ENCODE results near the gene ZNF22.

Gene ZNF22

GRCh38 chr10:44959247-44960087 is 41.3 kb upstream of the ZNF22 start, which contains the start of gene RASSF4:
Gene RASSF4, plus strand, starts transcription at chr10:44959802. Its CDS starts 10,401 bp downstream, at chr10:44970203.
- Histone ChIP-seq H3K4me1 (ENCODE audit: control insufficient read depth, insufficient read depth, low read length) (peaks cover 26% of the 10 kb centered on the region), H3K9ac (ENCODE audit: low read depth, low read length) (peak within 1 kb of the TSS; percentile 85), H3K36me3 (ENCODE audit: control insufficient read depth, insufficient read depth, low read length) (no peaks in the 10 kb centered on the region), H3K27ac (ENCODE audit: low read depth, low read length) (peak within 1 kb of the TSS; percentile 77), H3K9me3 (ENCODE audit: control insufficient read depth, insufficient read depth, low read length) (no peaks in the 10 kb centered on the region), H3K27me3 (ENCODE audit: control insufficient read depth, insufficient read depth, low read length) (peaks cover 9% of the 10 kb centered on the region; the same call in 1 of the 2 replicates), H3K4me3 (ENCODE audit: low read depth, low read length) (peak within 1 kb of the TSS; percentile 90)

GRCh38 chr10:44960088-44960460 is 40.6 kb upstream of the ZNF22 start:
- H3K9ac ChIP-seq (ENCODE audit: low read depth, low read length) = no peak overlapping the region
- H3K4me1 ChIP-seq (ENCODE audit: control insufficient read depth, insufficient read depth, low read length) = peaks cover 32% of the 10 kb centered on the region
- H3K4me3 ChIP-seq (ENCODE audit: low read depth, low read length) = peak overlapping the region; percentile 70
- no peak overlapping the region for H3K27ac ChIP-seq (ENCODE audit: low read depth, low read length)
- no peaks in the 10 kb centered on the region for H3K36me3 ChIP-seq (ENCODE audit: control insufficient read depth, insufficient read depth, low read length)
- peaks cover 9% of the 10 kb centered on the region; the same call in 1 of the 2 replicates for H3K27me3 ChIP-seq (ENCODE audit: control insufficient read depth, insufficient read depth, low read length)
- no peaks in the 10 kb centered on the region for H3K9me3 ChIP-seq (ENCODE audit: control insufficient read depth, insufficient read depth, low read length)

GRCh38 chr10:44960482-44961229 is 40.1 kb upstream of the ZNF22 start:
- H3K36me3 ChIP-seq (ENCODE audit: control insufficient read depth, insufficient read depth, low read length) = no peaks in the 10 kb centered on the region
- H3K4me3 ChIP-seq (ENCODE audit: low read depth, low read length) = peak overlapping the region; percentile 70; the same call in 1 of the 2 replicates
- H3K27me3 ChIP-seq (ENCODE audit: control insufficient read depth, insufficient read depth, low read length) = peaks cover 9% of the 10 kb centered on the region; the same call in 1 of the 2 replicates
- H3K27ac ChIP-seq (ENCODE audit: low read depth, low read length) = no peak overlapping the region
- H3K9ac ChIP-seq (ENCODE audit: low read depth, low read length) = no peak overlapping the region
- no peaks in the 10 kb centered on the region for H3K9me3 ChIP-seq (ENCODE audit: control insufficient read depth, insufficient read depth, low read length)
- H3K4me1 ChIP-seq (ENCODE audit: control insufficient read depth, insufficient read depth, low read length) = peaks cover 36% of the 10 kb centered on the region

- Histone ChIP-seq H3K27me3 (ENCODE audit: control insufficient read depth, insufficient read depth, low read length) (peaks cover 9% of the 10 kb centered on the region; the same call in 1 of the 2 replicates), H3K4me3 (ENCODE audit: low read depth, low read length) (no peak overlapping the region), H3K27ac (ENCODE audit: low read depth, low read length) (no peak overlapping the region), H3K36me3 (ENCODE audit: control insufficient read depth, insufficient read depth, low read length) (no peaks in the 10 kb centered on the region), H3K9ac (ENCODE audit: low read depth, low read length) (no peak overlapping the region), H3K4me1 (ENCODE audit: control insufficient read depth, insufficient read depth, low read length) (peaks cover 38% of the 10 kb centered on the region), H3K9me3 (ENCODE audit: control insufficient read depth, insufficient read depth, low read length) (no peaks in the 10 kb centered on the region)
These were observed 39.5 kb upstream of the ZNF22 start for GRCh38 chr10:44961230-44961571.

GRCh38 chr10:44961931-44962750 is 38.6 kb upstream of the ZNF22 start:
- H3K4me1 ChIP-seq (ENCODE audit: control insufficient read depth, insufficient read depth, low read length) = peaks cover 38% of the 10 kb centered on the region

GRCh38 chr10:44962870-44963738 is 37.6 kb upstream of the ZNF22 start:
- Histone ChIP-seq H3K27ac (ENCODE audit: low read depth, low read length) (no peak overlapping the region), H3K36me3 (ENCODE audit: control insufficient read depth, insufficient read depth, low read length) (no peaks in the 10 kb centered on the region), H3K4me1 (ENCODE audit: control insufficient read depth, insufficient read depth, low read length) (peaks cover 38% of the 10 kb centered on the region), H3K9ac (ENCODE audit: low read depth, low read length) (no peak overlapping the region), H3K9me3 (ENCODE audit: control insufficient read depth, insufficient read depth, low read length) (no peaks in the 10 kb centered on the region), H3K4me3 (ENCODE audit: low read depth, low read length) (no peak overlapping the region), H3K27me3 (ENCODE audit: control insufficient read depth, insufficient read depth, low read length) (peaks cover 9% of the 10 kb centered on the region; the same call in 1 of the 2 replicates)

More at GRCh38 chr10:44961931-44962750, 38.6 kb upstream of the ZNF22 start:
- Histone ChIP-seq H3K27ac (ENCODE audit: low read depth, low read length) (no peak overlapping the region), H3K9ac (ENCODE audit: low read depth, low read length) (no peak overlapping the region), H3K27me3 (ENCODE audit: control insufficient read depth, insufficient read depth, low read length) (peaks cover 9% of the 10 kb centered on the region; the same call in 1 of the 2 replicates), H3K4me3 (ENCODE audit: low read depth, low read length) (no peak overlapping the region), H3K36me3 (ENCODE audit: control insufficient read depth, insufficient read depth, low read length) (no peaks in the 10 kb centered on the region), H3K9me3 (ENCODE audit: control insufficient read depth, insufficient read depth, low read length) (no peaks in the 10 kb centered on the region)

GRCh38 chr10:44963772-44964633 is 36.7 kb upstream of the ZNF22 start:
- peaks cover 9% of the 10 kb centered on the region; the same call in 1 of the 2 replicates for H3K27me3 ChIP-seq (ENCODE audit: control insufficient read depth, insufficient read depth, low read length)
- H3K9me3 ChIP-seq (ENCODE audit: control insufficient read depth, insufficient read depth, low read length) = no peaks in the 10 kb centered on the region
- H3K36me3 ChIP-seq (ENCODE audit: control insufficient read depth, insufficient read depth, low read length) = no peaks in the 10 kb centered on the region
- H3K9ac ChIP-seq (ENCODE audit: low read depth, low read length) = no peak overlapping the region
- H3K4me3 ChIP-seq (ENCODE audit: low read depth, low read length) = no peak overlapping the region
- peaks cover 38% of the 10 kb centered on the region for H3K4me1 ChIP-seq (ENCODE audit: control insufficient read depth, insufficient read depth, low read length)
- H3K27ac ChIP-seq (ENCODE audit: low read depth, low read length) = peak overlapping the region; percentile 63

- H3K9me3 ChIP-seq (ENCODE audit: control insufficient read depth, insufficient read depth, low read length) = no peaks in the 10 kb centered on the region
- no peak overlapping the region for H3K9ac ChIP-seq (ENCODE audit: low read depth, low read length)
- no peaks in the 10 kb centered on the region for H3K36me3 ChIP-seq (ENCODE audit: control insufficient read depth, insufficient read depth, low read length)
- peaks cover 6% of the 10 kb centered on the region; the same call in 1 of the 2 replicates for H3K27me3 ChIP-seq (ENCODE audit: control insufficient read depth, insufficient read depth, low read length)
- H3K27ac ChIP-seq (ENCODE audit: low read depth, low read length) = peak overlapping the region; percentile 30
- no peak overlapping the region for H3K4me3 ChIP-seq (ENCODE audit: low read depth, low read length)
- H3K4me1 ChIP-seq (ENCODE audit: control insufficient read depth, insufficient read depth, low read length) = peaks cover 35% of the 10 kb centered on the region
These were observed 35.6 kb upstream of the ZNF22 start for GRCh38 chr10:44965104-44965503.

GRCh38 chr10:44965651-44966097 is 35.0 kb upstream of the ZNF22 start:
- Histone ChIP-seq H3K27ac (ENCODE audit: low read depth, low read length) (no peak overlapping the region), H3K9me3 (ENCODE audit: control insufficient read depth, insufficient read depth, low read length) (no peaks in the 10 kb centered on the region), H3K27me3 (ENCODE audit: control insufficient read depth, insufficient read depth, low read length) (0 out of 2 replicates have a peak, but pooled peaks cover under 1% of the 10 kb centered on the region), H3K36me3 (ENCODE audit: control insufficient read depth, insufficient read depth, low read length) (no peaks in the 10 kb centered on the region), H3K4me1 (ENCODE audit: control insufficient read depth, insufficient read depth, low read length) (peaks cover 30% of the 10 kb centered on the region), H3K4me3 (ENCODE audit: low read depth, low read length) (no peak overlapping the region), H3K9ac (ENCODE audit: low read depth, low read length) (no peak overlapping the region)
